SKM-1 (cell line): ENCODE measurements around the gene ZNF280D.

Source experiments
- DNase-seq: peaks from one replicate; lab custom pipeline; 2025; ENCODE audit not compliant: unreplicated experiment; lab: John Stamatoyannopoulos, UW

The ZNF280D gene

GRCh38 chr15:56648311-56648710 lies 85.0 kb downstream of the ZNF280D start:
- no peak for DNase-seq

DNA sequence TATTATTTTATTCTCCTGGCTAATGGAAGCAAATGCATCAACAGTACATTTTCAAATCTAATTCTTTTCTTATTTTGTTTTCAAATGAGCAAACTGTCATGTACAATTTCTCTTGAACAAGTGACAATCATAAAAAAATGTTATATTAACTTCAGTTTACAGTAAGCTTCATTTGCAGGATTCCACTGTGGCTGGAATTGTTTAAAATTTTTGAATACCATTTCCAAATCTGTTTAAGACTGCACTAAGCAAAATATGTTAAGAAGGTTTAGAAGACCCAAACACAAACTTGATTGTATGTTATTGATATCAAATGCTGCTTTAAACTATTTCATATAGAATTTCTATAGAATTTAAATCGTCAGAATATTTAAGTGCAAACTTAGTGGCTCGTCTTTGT lies 92.8 kb downstream of the ZNF280D start:
- DNase-seq = no peak

DNA sequence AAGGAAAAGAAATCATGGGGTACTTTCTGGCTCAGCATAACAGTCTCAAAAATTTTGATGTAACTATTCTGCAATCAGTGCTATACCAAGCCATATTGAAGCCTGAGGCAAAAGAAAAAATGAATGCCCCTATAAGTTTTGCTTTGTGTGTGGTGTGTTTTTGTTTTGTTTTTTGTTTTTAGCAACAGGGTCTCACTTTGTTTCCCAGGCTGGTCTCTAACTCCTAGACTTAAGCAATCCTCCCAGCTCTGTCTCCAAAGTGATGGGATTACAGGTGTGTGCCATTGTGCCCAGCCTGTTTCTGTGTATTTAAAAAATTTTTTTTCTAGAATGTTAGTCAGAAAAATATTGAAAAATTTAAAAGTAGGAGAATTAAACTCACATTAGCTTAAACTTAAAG lies 93.2 kb downstream of the ZNF280D start:
- no peak for DNase-seq

GRCh38 chr15:56639631-56640030 lies 93.7 kb downstream of the ZNF280D start:
- no peak for DNase-seq

- DNase-seq = no peak
Observed at GRCh38 chr15:56631765-56632164, 101.5 kb downstream of the ZNF280D start.

DNA sequence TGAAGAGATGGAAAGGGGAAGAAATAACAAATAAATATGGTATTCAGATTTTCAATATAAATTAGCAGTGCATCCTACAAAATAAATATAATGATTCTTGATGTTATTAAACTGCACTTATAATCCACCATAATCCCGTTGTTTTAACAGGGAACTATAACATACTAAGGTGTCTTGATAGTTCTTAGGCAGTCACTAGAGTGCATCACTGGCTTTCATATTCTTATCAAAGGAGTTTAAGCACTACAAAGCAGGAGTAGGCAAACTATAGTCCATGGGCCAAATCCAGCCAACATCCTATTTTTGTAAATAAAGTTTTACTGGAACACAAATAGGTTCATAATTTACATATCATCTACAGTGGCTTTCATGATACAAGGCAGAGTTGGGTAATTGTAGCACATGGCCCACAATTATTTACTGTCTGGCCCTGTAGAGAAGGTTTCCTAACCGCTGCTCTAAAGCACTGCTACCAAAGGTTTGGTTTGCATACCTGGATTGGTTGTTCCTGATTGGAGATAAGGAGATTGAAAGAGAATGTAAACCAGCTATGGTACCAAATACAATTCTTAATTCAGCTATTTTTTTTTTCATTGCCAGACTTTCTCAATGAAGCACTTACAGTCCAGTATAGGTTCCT lies 104.3 kb downstream of the ZNF280D start:
- no peak for DNase-seq

DNA sequence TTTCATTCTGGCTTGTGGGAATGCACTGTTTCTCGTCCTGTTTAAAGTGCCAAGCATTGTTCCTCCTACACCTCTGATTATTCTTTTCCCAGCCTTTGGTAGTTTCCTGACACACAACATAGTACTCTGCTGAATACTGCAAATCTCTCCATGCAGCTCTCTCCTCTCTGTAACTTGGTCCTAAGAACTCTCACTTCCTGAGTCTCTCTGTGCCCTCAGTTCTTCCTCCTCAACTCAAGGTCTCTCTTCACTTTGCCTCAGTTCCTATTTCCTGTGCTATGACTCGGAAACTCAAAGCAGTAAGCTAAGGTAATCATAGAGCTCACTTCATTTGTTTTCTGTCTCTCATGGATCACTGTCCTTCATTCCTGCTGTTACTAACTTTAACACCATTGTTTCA lies 113.4 kb downstream of the ZNF280D start:
- DNase-seq = no peak

DNA sequence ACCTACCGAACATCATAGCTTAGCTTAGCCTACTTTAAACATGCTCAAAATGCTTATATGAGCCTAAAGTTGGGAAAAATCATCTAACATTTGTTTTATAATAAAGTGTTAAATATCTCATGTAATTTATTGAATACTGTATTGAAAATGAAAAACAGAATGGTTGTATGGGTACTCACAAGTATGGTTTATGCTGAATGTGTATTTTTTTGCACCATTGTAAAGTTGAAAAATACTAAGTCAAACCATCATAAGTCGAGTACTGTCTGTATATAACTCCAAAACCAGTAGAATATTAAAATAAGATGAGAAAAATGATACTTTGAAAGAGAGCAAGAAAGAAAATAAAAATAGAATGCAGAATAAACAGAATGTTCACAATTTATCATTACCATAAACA lies 115.7 kb downstream of the ZNF280D start:
- no peak for DNase-seq

- DNase-seq = no peak
Observed at GRCh38 chr15:56616551-56616950, 116.8 kb downstream of the ZNF280D start.

GRCh38 chr15:56613811-56614210 lies 119.5 kb downstream of the ZNF280D start:
- no peak for DNase-seq

DNA sequence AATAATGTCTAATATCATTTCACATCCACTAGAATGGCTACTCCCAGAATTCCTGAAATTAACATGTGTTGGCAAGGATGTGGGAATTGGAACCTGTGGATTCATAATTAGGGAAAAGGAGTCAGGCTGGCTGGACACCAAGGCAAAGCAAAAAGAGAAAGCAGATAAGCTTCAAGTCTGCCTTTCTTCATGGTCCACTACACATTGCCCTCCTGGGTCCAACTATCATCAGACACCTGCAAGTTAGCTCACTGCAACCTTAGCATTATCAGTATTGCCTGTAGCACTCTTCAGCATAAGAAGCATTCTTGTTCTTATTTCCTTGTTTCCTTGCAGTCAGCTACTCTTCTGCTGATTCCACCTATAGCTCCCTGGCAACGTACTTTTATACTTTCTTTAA lies 124.3 kb downstream of the ZNF280D start:
- no peak for DNase-seq

DNA sequence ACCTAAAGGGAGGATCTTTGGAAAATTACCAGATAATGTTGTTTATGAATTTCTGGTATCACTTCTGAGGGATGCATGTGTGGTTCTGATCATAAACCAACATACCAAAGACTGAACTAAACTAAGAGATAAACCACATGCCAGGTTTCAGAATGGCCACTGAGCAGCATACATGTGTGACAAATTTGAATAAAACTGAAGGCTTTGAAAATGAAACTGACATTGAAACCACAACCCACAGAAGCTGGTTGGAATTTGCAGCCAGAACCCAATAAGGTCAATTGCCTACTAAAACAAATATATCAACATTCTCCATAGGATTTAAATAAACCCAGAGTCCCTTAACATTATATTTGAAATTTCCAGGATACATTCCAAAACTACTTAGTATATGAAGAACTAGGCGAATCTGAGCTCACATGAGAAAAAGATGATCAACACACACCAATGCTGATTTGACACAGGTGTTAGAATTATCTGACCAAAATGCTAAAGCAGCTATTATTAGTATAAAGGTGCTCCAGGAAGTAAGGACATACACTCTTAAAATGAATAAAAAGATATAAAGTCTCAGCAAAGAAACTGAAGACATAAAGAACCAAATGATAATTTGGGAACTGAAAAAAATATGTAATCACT lies 125.0 kb downstream of the ZNF280D start:
- DNase-seq = no peak

DNA sequence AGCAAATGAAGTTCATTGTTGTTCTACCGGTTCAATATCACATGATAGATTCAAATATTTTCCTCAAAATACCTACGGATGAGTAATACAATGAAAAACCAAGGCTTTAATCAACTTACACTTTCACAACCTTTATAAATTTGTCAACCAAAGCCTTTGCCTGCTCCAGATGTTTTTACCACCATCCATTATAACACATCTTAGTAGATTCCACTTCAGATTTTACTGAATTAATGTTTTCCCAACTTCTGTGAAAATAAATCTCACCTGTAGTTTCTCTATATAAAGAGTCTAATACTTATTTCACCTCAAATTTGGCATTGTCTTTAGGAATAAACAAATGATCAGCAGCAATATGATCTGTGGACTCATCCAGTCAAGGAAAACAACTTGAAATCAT lies 131.1 kb downstream of the ZNF280D start:
- no peak for DNase-seq

- no peak for DNase-seq
Observed at GRCh38 chr15:56600380-56600779, 132.9 kb downstream of the ZNF280D start.

DNA sequence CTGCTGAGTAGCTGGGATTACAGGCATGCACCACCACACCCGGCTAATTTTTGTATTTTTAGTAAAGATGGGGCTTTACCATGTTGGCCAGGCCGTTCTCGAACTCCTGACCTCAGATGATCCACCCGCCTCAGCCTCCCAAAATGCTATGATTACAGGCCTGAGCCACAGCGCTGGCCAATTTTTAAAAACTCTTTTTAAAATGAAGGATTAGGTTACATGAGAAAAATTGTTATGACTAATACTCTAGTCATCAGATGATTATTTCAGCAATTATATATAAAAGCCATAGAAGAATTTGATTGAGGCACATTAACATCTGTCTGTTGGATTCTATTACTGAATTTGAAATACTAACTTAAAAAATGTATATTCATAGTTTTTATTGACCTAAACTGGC lies 134.3 kb downstream of the ZNF280D start:
- no peak for DNase-seq

DNA sequence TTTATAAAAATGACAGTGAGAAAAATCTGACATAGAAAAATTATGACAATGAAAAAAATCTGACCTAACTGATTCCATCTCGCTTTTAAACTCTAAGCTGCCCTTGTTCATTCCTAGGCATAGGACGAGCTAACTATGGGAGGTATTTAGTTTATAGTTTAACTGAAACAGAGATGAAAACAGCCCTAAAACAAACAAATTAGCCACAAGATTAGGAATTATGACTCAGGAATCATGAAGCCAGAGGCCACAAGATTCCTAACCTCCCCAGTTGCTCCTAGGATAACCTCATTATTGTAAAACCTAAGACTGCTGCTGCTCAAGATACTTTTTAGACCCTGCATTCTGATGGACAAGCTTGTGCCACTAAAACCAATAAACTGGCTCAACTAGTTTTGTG lies 145.6 kb downstream of the ZNF280D start:
- DNase-seq = no peak

DNA sequence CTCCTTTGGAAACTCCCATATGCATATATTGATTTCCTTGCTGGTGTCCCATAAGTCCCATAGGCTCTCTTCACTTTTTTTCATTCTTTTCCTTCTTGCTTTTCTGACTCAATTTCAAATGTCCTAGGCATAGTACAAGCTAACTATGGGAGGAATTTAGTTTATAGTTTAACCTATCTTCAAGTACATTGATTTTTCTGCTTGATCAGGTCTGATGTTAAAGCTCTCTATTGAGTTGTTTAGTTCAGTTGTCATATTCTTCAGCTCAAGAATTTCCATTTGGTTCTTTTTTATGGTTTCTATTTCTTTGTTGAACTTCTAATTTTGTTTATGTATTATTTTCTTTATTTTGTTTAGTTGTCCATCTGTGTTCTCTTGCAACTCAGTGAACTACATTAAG lies 147.1 kb downstream of the ZNF280D start:
- DNase-seq = no peak

GRCh38 chr15:56582785-56583184 lies 150.5 kb downstream of the ZNF280D start:
- DNase-seq = no peak
